GM12878 (cell line): Measurements from ENCODE around the gene TCF20. TPM values are rescaled to one million over a fixed set of nuclear protein-coding genes. Genes with fewer than 3 reads are reported as not detected.

Experiments used
- ATAC-seq: fragments of 200-7000 bp; cut with Tn5 transposase; 3 replicates; pipeline ENCODE4 v1.9.1; 2020; ENCODE audit warnings: mild to moderate bottlenecking, moderate library complexity
- BruUV-seq: library from RNA; stranded (reverse); fragments of 400-500 nt; replicated peaks from 2 replicates; lab custom pipeline; 2021; lab: Mats Ljungman, UMichigan
- CTCF ChIA-PET: fragments of 300-600 bp; sonication (Branson Sonifier 250); formaldehyde crosslinking; extraction: SDS; loops from one replicate; lab custom pipeline; 2021; ENCODE audit warnings: inconsistent platforms; lab: Yijun Ruan, JAX
- POLR2A ChIA-PET: fragments of 350-600 bp; formaldehyde crosslinking; extraction: SDS; loops from one replicate; lab custom pipeline; 2021; ENCODE audit warnings: inconsistent platforms; lab: Charles Lee
- RAD21 ChIA-PET: fragments of 300-600 bp; sonication (Branson Sonifier 250); formaldehyde crosslinking; loops from one replicate; lab custom pipeline; 2023; ENCODE audit warnings: antibody characterized with exemption; ENCODE audit not compliant: unreplicated experiment; lab: Charles Lee
- SMC1A ChIA-PET: fragments of 300-600 bp; sonication (Branson Sonifier 250); formaldehyde crosslinking; loops from one replicate; lab custom pipeline; 2023; ENCODE audit not compliant: unreplicated experiment, uncharacterized antibody; lab: Charles Lee
- DNase-seq: peaks from one replicate; pipeline ENCODE4 v3.0.0-alpha.2; 2011; ENCODE audit warnings: low read depth, low spot score
- FAIRE-seq: peaks from 3 replicates; lab custom pipeline; 2011; peaks lifted over from hg19 to GRCh38; lab: Jason Lieb, UNC
- H2AFZ ChIP-seq: 2 replicates; pipeline ENCODE4 v1.6.0; 2011; ENCODE audit warnings: low read depth, low read length, control low read depth; ENCODE audit not compliant: control insufficient read depth
- H3K27ac ChIP-seq: 2 replicates; pipeline ENCODE4 v1.5.1; 2011; ENCODE audit warnings: control low read depth; ENCODE audit not compliant: control insufficient read depth, insufficient read depth
- H3K27me3 ChIP-seq, 2 experiments: replicated peaks in 1 of 2; 2 replicates each; pipeline versions ENCODE4 v1.6.0 to v1.6.1; 2011; ENCODE audit warnings: low read length in 1 of 2; ENCODE audit not compliant: control insufficient read depth in 2 of 2, insufficient read depth in 2 of 2
- H3K36me3 ChIP-seq, 2 experiments: 2 replicates each; pipeline ENCODE4 v1.5.1; 2011; ENCODE audit warnings: low read length in 1 of 2; ENCODE audit not compliant: control insufficient read depth in 2 of 2, insufficient read depth in 2 of 2
- H3K4me1 ChIP-seq: 2 replicates; pipeline ENCODE4 v1.6.1; 2011; ENCODE audit warnings: mild to moderate bottlenecking, low read length, moderate library complexity, mixed read lengths; ENCODE audit not compliant: control insufficient read depth, insufficient read depth
- H3K4me2 ChIP-seq: 2 replicates; pipeline ENCODE4 v1.6.0; 2011; ENCODE audit warnings: control low read depth; ENCODE audit not compliant: control insufficient read depth, insufficient read depth
- H3K4me3 ChIP-seq: fragments of 200-600 bp; sonication (generic); 2 replicates; pipeline ENCODE4 v1.5.1; 2016
- H3K79me2 ChIP-seq: 2 replicates; pipeline ENCODE4 v1.6.0; 2011; ENCODE audit warnings: low read length; ENCODE audit not compliant: control insufficient read depth, insufficient read depth
- H3K9ac ChIP-seq: 2 replicates; pipeline ENCODE4 v1.8.0; 2011; ENCODE audit warnings: low read length, control low read depth, mixed read lengths; ENCODE audit not compliant: control insufficient read depth, insufficient read depth
- H3K9me3 ChIP-seq: replicated peaks from 3 replicates; pipeline ENCODE4 v1.5.1; 2011; ENCODE audit warnings: mild to moderate bottlenecking, low read length; ENCODE audit not compliant: control insufficient read depth, insufficient read depth
- H4K20me1 ChIP-seq: 2 replicates; pipeline ENCODE4 v1.6.0; 2011; ENCODE audit not compliant: control insufficient read depth, insufficient read depth
- SPI1 ChIP-seq: IDR thresholded peaks from 2 replicates; pipeline ENCODE4 v1.6.1; 2011; ENCODE audit warnings: low read depth, mild to moderate bottlenecking, low read length, moderate library complexity, borderline replicate concordance; ENCODE audit not compliant: insufficient read depth
- WGBS: methylation state at CpG from one replicate; pipeline ENCODE4 v1.1.6; 2016; ENCODE audit warnings: low lambda C conversion rate; ENCODE audit not compliant: insufficient replicate concordance, insufficient coverage; ENCODE audit errors: missing lambda C conversion rate; 5-methylcytosine and 5-hydroxymethylcytosine counted together
- in situ Hi-C: fragments of 300-500 bp; cut with MboI; formaldehyde crosslinking; loops from 9 replicates; pipeline ENCODE4 v1.14.3; 2018; ENCODE audit warnings: mixed read lengths
- intact Hi-C: fragments of 100-400 bp; cut with micrococcal nuclease; formaldehyde crosslinking; loops from one replicate; pipeline ENCODE4 v1.14.2; 2022; ENCODE audit not compliant: unreplicated experiment
- polyA plus RNA-seq, 11 experiments: library from polyadenylated mRNA; depleted of rRNA in 4 of 11; unstranded in 6 of 11; stranded (reverse) in 5 of 11; fragments of >200 nt; fragmentation: Nextera tagmentation in 4 of 11; fragmentation: Illumina TruSeq in 1 of 11; extraction: Ambion mirVana in 4 of 11; extraction: Trizol in 1 of 11; gene quantifications; 1 replicate in 1 of 11; 2 replicates in 10 of 11; pipeline versions ENCODE4 v1.2.1 to v1.2.3, GENCODE V29; 2011 to 2016; ENCODE audit warnings: inconsistent platforms in 2 of 11, missing spikeins in 2 of 11, low read depth in 1 of 11
- total RNA-seq, 4 experiments: library from RNA; depleted of rRNA in 3 of 4; stranded (reverse); fragments of >200 nt in 3 of 4; fragmentation: Illumina TruSeq in 1 of 4; extraction: Trizol in 1 of 4; gene quantifications; 2 replicates each; pipeline versions ENCODE4 v1.2.1 to v1.2.3, GENCODE V29; 2013 to 2021
- TF ChIP-seq, protein P1 (sequence below): IDR thresholded peaks from 2 replicates; pipeline ENCODE4 v1.6.1; 2012; ENCODE audit warnings: low read depth, low read length, improper control_type of control experiment
- TF ChIP-seq, protein P2 (sequence below): fragments of 450-650 bp; IDR thresholded peaks from 2 replicates; pipeline ENCODE4 v1.6.1; 2017; ENCODE audit warnings: mild to moderate bottlenecking, moderate library complexity

Gene TCF20
- total and polyA plus RNA-seq, 10 of the 15 experiments (the other 5 are each of a cell fraction or from before 2014, with no cell fraction given) = 0.64 to 52.9 (median 22.6) TPM

DNA sequence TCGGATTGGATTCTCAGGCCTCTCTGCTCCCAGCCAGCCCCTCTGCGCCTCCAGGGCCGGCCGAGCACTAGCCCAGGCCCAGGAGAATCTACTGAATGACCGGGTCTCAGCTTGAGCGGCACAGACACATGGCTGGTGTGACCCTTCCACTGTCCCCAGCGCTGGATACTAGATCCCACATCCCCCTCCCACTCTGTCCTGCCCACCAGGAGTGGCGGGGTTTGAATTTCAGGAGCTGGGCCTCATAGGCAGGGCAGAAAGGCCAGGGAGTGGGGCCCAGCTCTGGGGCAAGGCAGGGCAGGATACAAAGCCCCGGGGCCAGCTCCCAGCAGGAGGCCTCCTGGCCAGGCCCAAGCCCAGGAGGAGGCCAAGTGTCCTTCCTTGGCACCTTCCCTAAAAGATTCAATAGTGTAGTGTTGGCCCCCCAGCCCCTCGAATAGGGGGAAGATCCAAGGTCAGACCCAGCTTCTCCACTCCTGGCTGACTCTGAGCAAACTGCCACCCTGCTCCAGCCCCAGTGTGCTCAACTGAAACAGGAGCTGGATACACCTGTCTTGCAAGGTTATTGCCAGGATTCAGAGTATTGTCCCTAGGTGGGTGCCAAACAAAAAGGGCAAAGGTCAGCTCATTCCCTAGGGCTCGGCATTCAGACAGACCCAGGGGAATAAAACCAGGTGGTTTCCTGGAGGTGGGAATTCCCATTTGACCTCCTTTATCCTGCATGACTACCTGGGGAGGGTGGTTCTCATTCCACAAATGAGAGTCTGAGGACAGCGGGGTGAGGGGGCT lies 22.5 kb upstream of the TCF20 start:
- POLR2A ChIA-PET = no interaction called here
- SMC1A ChIA-PET = interaction anchor here (1.0 to 1.3 kb wide), 2 partner anchors 15 to 167 kb away, joined by 3 read pairs; no protein-coding TSS in a partner anchor

More for the DNA sequence above, 22.5 kb upstream of the TCF20 start:
- no peak for FAIRE-seq
- H3K9ac ChIP-seq = no peak overlapping the region
- in situ Hi-C loops = no loop called here
- no peak for ATAC-seq
- H3K27me3 ChIP-seq = no peaks in the 10 kb centered on the region
- TF ChIP-seq, protein P1, sequence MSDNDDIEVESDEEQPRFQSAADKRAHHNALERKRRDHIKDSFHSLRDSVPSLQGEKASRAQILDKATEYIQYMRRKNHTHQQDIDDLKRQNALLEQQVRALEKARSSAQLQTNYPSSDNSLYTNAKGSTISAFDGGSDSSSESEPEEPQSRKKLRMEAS = no peak
- no peak for TF ChIP-seq SPI1
- TF ChIP-seq, protein P2, sequence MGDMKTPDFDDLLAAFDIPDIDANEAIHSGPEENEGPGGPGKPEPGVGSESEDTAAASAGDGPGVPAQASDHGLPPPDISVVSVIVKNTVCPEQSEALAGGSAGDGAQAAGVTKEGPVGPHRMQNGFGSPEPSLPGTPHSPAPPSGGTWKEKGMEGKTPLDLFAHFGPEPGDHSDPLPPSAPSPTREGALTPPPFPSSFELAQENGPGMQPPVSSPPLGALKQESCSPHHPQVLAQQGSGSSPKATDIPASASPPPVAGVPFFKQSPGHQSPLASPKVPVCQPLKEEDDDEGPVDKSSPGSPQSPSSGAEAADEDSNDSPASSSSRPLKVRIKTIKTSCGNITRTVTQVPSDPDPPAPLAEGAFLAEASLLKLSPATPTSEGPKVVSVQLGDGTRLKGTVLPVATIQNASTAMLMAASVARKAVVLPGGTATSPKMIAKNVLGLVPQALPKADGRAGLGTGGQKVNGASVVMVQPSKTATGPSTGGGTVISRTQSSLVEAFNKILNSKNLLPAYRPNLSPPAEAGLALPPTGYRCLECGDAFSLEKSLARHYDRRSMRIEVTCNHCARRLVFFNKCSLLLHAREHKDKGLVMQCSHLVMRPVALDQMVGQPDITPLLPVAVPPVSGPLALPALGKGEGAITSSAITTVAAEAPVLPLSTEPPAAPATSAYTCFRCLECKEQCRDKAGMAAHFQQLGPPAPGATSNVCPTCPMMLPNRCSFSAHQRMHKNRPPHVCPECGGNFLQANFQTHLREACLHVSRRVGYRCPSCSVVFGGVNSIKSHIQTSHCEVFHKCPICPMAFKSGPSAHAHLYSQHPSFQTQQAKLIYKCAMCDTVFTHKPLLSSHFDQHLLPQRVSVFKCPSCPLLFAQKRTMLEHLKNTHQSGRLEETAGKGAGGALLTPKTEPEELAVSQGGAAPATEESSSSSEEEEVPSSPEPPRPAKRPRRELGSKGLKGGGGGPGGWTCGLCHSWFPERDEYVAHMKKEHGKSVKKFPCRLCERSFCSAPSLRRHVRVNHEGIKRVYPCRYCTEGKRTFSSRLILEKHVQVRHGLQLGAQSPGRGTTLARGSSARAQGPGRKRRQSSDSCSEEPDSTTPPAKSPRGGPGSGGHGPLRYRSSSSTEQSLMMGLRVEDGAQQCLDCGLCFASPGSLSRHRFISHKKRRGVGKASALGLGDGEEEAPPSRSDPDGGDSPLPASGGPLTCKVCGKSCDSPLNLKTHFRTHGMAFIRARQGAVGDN = no peak
- TF ChIP-seq, all 136 proteins: peak for 0
- Histone ChIP-seq H3K9me3 (no peaks in the 10 kb centered on the region), H3K4me3 (no peak overlapping the region), H3K4me2 (no peak overlapping the region), H3K79me2 (no peaks in the 10 kb centered on the region), H3K36me3 (no peaks in the 10 kb centered on the region), H4K20me1 (no peaks in the 10 kb centered on the region), H3K4me1 (no peaks in the 10 kb centered on the region), H3K27ac (no peak overlapping the region), H2AFZ (no peak overlapping the region)
- ChIA-PET CTCF (interaction anchor here (1.5 kb wide), 1 partner anchor 151 kb away, joined by 4 read pairs; no protein-coding TSS in a partner anchor), RAD21 (no interaction called here)
- intact Hi-C loops = no loop called here
- WGBS = 45% methylated on average over 12 of the region's 12 CpGs
- BruUV-seq = no TSS peak
- DNase-seq = no peak
